22Rv1 (cell line): Measurements from ENCODE around the gene IFNAR1.

Experiments
- CTCF ChIP-seq: fragments of 450-650 bp; IDR thresholded peaks from 2 replicates; pipeline ENCODE4 v1.5.1; 2017; ENCODE audit warnings: mild to moderate bottlenecking
- ZFX ChIP-seq: fragments of 450-650 bp; IDR thresholded peaks from 2 replicates; pipeline ENCODE4 v1.6.1; 2017; ENCODE audit warnings: antibody characterized with exemption, borderline replicate concordance

GRCh38 chr21:33332143-33332542 lies 7.4 kb downstream of the IFNAR1 start:
- no peak for TF ChIP-seq CTCF
- TF ChIP-seq ZFX = no peak
